ENCODE measurements around the gene S100A13.

Gene S100A13

GRCh38 chr1:153628638-153629342, 1.5 kb upstream of the S100A13 start:
- FAIRE-seq (no peak), DNase-seq (ENCODE audit: insufficient read length, low spot score) (no peak)

- no peak for FAIRE-seq
- no peak for DNase-seq (ENCODE audit: insufficient read length, low spot score)
Measured at GRCh38 chr1:153627715-153628626, 666 bp upstream of the S100A13 start, which contains the start of gene S100A1. Gene S100A1, plus strand, starts transcription at chr1:153628434. Its CDS starts 2,088 bp downstream, at chr1:153630522.

- DNase-seq (ENCODE audit: insufficient read length, low spot score), result no peak
- FAIRE-seq, result no peak
Measured at GRCh38 chr1:153626477-153626903, 815 bp downstream of the S100A13 start.

- no peak for FAIRE-seq
Measured at GRCh38 chr1:153624965-153625611, 2.2 kb downstream of the S100A13 start.

GRCh38 chr1:153623101-153623500, 4.2 kb downstream of the S100A13 start:
- FAIRE-seq, result no peak
- DNase-seq (ENCODE audit: insufficient read length, low spot score), result no peak

More at GRCh38 chr1:153624965-153625611, 2.2 kb downstream of the S100A13 start:
- no peak for DNase-seq (ENCODE audit: insufficient read length, low spot score)

GRCh38 chr1:153619171-153619570, 8.1 kb downstream of the S100A13 start:
- no peak for FAIRE-seq
- no peak for DNase-seq (ENCODE audit: insufficient read length, low spot score)

- FAIRE-seq (no peak), DNase-seq (ENCODE audit: insufficient read length, low spot score) (no peak)
Measured at GRCh38 chr1:153617663-153618062, 9.6 kb downstream of the S100A13 start.

- FAIRE-seq (no peak), DNase-seq (ENCODE audit: insufficient read length, low spot score) (no peak)
Measured at GRCh38 chr1:153616917-153617311, 10.4 kb downstream of the S100A13 start.

GRCh38 chr1:153616144-153616916, 11.0 kb downstream of the S100A13 start, which contains the start of gene S100A14:
Gene S100A14, minus strand, starts transcription at chr1:153616325. Its CDS starts 467 bp downstream, at chr1:153615858.
- FAIRE-seq (no peak), DNase-seq (ENCODE audit: insufficient read length, low spot score) (no peak)

- DNase-seq (ENCODE audit: insufficient read length, low spot score) (no peak), FAIRE-seq (no peak)
Measured at GRCh38 chr1:153615406-153615805, 11.9 kb downstream of the S100A13 start.

GRCh38 chr1:153614906-153615305, 12.4 kb downstream of the S100A13 start:
- FAIRE-seq (no peak), DNase-seq (ENCODE audit: insufficient read length, low spot score) (no peak)

- no peak for FAIRE-seq
- no peak for DNase-seq (ENCODE audit: insufficient read length, low spot score)
Measured at GRCh38 chr1:153614189-153614900, 13.0 kb downstream of the S100A13 start.

- DNase-seq (ENCODE audit: insufficient read length, low spot score), result no peak
- no peak for FAIRE-seq
Measured at GRCh38 chr1:153613406-153613805, 13.9 kb downstream of the S100A13 start.

- peak; percentile 67 for DNase-seq (ENCODE audit: insufficient read length, low spot score)
- FAIRE-seq, result no peak
Measured at GRCh38 chr1:153612755-153613331, 14.5 kb downstream of the S100A13 start, which contains the start of gene S100A16. Gene S100A16, minus strand, starts transcription at chr1:153613137. Its CDS starts 4,986 bp downstream, at chr1:153608151.

GRCh38 chr1:153612111-153612754, 15.1 kb downstream of the S100A13 start:
- no peak for DNase-seq (ENCODE audit: insufficient read length, low spot score)

GRCh38 chr1:153611356-153611755, 15.9 kb downstream of the S100A13 start:
- no peak for FAIRE-seq

More at GRCh38 chr1:153612111-153612754, 15.1 kb downstream of the S100A13 start:
- FAIRE-seq, result no peak

GRCh38 chr1:153610811-153611301, 16.4 kb downstream of the S100A13 start:
- DNase-seq (ENCODE audit: insufficient read length, low spot score) (no peak), FAIRE-seq (no peak)

More at GRCh38 chr1:153611356-153611755, 15.9 kb downstream of the S100A13 start:
- no peak for DNase-seq (ENCODE audit: insufficient read length, low spot score)

- DNase-seq (ENCODE audit: insufficient read length, low spot score), result no peak
- no peak for FAIRE-seq
Measured at GRCh38 chr1:153610334-153610733, 17.0 kb downstream of the S100A13 start.
